Measurements from ENCODE around the gene L3MBTL3.

DNA sequence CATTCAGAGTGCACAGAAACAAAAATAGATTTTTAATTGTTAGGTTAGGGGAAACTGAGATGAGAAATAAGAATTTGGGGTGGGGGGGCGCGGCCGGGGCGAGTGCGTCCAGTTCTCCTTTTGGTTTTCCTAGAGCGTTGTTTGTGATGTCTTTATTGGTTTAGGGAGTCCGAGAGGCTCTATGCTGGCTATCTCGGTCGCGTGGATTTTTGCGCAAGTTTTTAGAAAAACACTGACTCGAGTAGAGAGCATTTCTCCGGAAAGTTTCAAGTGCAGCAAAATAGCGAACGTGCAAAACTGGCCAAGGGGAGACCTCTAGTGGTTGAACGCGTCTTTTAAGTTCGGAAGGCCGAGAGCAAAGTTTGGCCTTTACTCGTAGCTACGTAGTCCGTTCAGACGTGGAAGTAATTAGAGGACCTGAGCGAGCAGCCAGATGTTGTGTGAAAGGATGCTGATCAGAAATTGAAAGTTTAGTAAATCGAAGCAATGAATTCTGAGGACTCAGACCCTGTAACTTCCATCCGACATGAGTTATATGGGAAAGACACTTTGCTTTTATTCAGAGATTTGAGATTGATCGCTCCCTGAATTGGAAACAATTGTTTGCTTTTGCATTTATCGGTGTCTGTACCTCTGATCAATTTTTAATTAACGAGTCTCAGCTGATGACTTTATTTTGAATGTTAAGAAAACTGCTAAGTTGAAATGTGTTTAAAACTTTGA lies 2.7 kb downstream of the L3MBTL3 start:
- TF ChIP-seq ARNTL (CRISPR knock-in tag; IDR thresholded peaks at IDR 0.05; ENCODE audit: borderline replicate concordance, low read depth) (no peak), RARB (CRISPR knock-in tag; IDR thresholded peaks at IDR 0.05) (no peak), ZNF8 (CRISPR knock-in tag; IDR thresholded peaks at IDR 0.05) (no peak), ZFP30 (CRISPR knock-in tag; IDR thresholded peaks at IDR 0.05) (no peak), TOX (CRISPR knock-in tag; IDR thresholded peaks at IDR 0.05; ENCODE audit: borderline replicate concordance) (no peak)
- TF ChIP-seq, protein P1, sequence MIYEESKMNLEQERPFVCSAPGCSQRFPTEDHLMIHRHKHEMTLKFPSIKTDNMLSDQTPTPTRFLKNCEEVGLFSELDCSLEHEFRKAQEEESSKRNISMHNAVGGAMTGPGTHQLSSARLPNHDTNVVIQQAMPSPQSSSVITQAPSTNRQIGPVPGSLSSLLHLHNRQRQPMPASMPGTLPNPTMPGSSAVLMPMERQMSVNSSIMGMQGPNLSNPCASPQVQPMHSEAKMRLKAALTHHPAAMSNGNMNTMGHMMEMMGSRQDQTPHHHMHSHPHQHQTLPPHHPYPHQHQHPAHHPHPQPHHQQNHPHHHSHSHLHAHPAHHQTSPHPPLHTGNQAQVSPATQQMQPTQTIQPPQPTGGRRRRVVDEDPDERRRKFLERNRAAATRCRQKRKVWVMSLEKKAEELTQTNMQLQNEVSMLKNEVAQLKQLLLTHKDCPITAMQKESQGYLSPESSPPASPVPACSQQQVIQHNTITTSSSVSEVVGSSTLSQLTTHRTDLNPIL (CRISPR knock-in tag; IDR thresholded peaks at IDR 0.05; ENCODE audit: low read depth), result no peak
